Neural cell (in vitro differentiated cells): ENCODE results near the gene ZDHHC3. TPM values are rescaled to one million over a fixed set of nuclear protein-coding genes. Genes with fewer than 3 reads are reported as not detected.

Experiments used
- H2AFZ ChIP-seq: fragments of 200-600, 300-800 bp; sonication (generic), shearing (Covaris generic); 2 replicates; pipeline ENCODE4 v1.6.0; 2014; ENCODE audit warnings: low read depth, mild to moderate bottlenecking, antibody characterized with exemption, low read length, moderate library complexity
- H3F3A ChIP-seq: fragments of 200-600 bp; shearing (Covaris generic); 2 replicates; pipeline ENCODE4 v1.6.1; 2016; ENCODE audit warnings: mild to moderate bottlenecking, moderate library complexity, mixed read lengths, antibody characterized with exemption, low read length; ENCODE audit not compliant: insufficient read depth, poor library complexity, severe bottlenecking
- H3K27ac ChIP-seq: fragments of 200-600, 300-800 bp; sonication (generic), shearing (Covaris generic); 2 replicates; pipeline ENCODE4 v1.5.1; 2014; ENCODE audit warnings: mild to moderate bottlenecking, low read length, moderate library complexity
- H3K27me3 ChIP-seq: fragments of 300-800, 200-600 bp; sonication (generic), shearing (Covaris generic); 2 replicates; pipeline ENCODE4 v1.6.0; 2014; ENCODE audit warnings: mild to moderate bottlenecking, low read depth, low read length, moderate library complexity; ENCODE audit not compliant: insufficient read depth
- H3K36me3 ChIP-seq: fragments of 300-800, 200-600 bp; sonication (generic), shearing (Covaris generic); 2 replicates; pipeline ENCODE4 v1.5.1; 2014; ENCODE audit warnings: mild to moderate bottlenecking, antibody characterized with exemption, low read length, moderate library complexity; ENCODE audit not compliant: insufficient read depth
- H3K4me2 ChIP-seq: fragments of 300-800, 200-600 bp; sonication (generic), shearing (Covaris generic); 2 replicates; pipeline ENCODE4 v1.6.0; 2014; ENCODE audit warnings: mild to moderate bottlenecking, low read length
- H3K4me3 ChIP-seq: fragments of 300-800, 200-600 bp; sonication (generic), shearing (Covaris generic); 2 replicates; pipeline ENCODE4 v1.5.1; 2014; ENCODE audit warnings: mild to moderate bottlenecking, low read length, moderate library complexity
- H3K79me2 ChIP-seq: fragments of 200-600 bp; shearing (Covaris generic); replicated peaks from 2 replicates; pipeline ENCODE4 v1.6.0; 2014; ENCODE audit warnings: mild to moderate bottlenecking, low read length, moderate library complexity; ENCODE audit not compliant: insufficient read depth
- H3K9ac ChIP-seq: fragments of 300-800, 200-600 bp; sonication (generic), shearing (Covaris generic); 2 replicates; pipeline ENCODE4 v1.6.1; 2016; ENCODE audit warnings: mild to moderate bottlenecking, low read length, mixed read lengths
- H3K9me2 ChIP-seq: fragments of 200-600 bp; shearing (Covaris generic); 2 replicates; pipeline ENCODE4 v1.6.1; 2016; ENCODE audit warnings: mild to moderate bottlenecking, low read length, mixed read lengths; ENCODE audit not compliant: insufficient read depth
- H3K9me3 ChIP-seq: fragments of 200-600, 300-800 bp; sonication (generic), shearing (Covaris generic); 2 replicates; pipeline ENCODE4 v1.6.1; 2016; ENCODE audit warnings: mild to moderate bottlenecking, mixed run types, low read length, moderate library complexity, mixed read lengths
- H4K20me1 ChIP-seq: fragments of 200-600 bp; shearing (Covaris generic); 2 replicates; pipeline ENCODE4 v1.6.1; 2016; ENCODE audit warnings: mild to moderate bottlenecking, mixed run types; ENCODE audit not compliant: insufficient read depth
- EP300 ChIP-seq: fragments of 450-650 bp; conservative IDR thresholded peaks from 2 replicates; pipeline ENCODE4 v1.6.1; 2014; ENCODE audit warnings: antibody characterized with exemption, mild to moderate bottlenecking, moderate library complexity; ENCODE audit not compliant: poor library complexity, severe bottlenecking
- EZH2 ChIP-seq: fragments of 200-600, 300-800 bp; shearing (Covaris generic), sonication (generic); IDR thresholded peaks from 2 replicates; pipeline ENCODE4 v1.6.1; 2014; ENCODE audit warnings: antibody characterized with exemption, low read length, borderline replicate concordance, mild to moderate bottlenecking; ENCODE audit not compliant: insufficient read depth, poor library complexity, severe bottlenecking
- MXI1 ChIP-seq: fragments of 450-650 bp; conservative IDR thresholded peaks from 2 replicates; pipeline ENCODE4 v1.6.1; 2014; ENCODE audit warnings: antibody characterized with exemption, mild to moderate bottlenecking; ENCODE audit not compliant: poor library complexity, severe bottlenecking
- POLR2AphosphoS5 ChIP-seq: IDR thresholded peaks from 2 replicates; pipeline ENCODE4 v1.6.1; 2012
- RAD21 ChIP-seq: fragments of 450-650 bp; conservative IDR thresholded peaks from 2 replicates; pipeline ENCODE4 v1.6.1; 2014; ENCODE audit warnings: antibody characterized with exemption, mild to moderate bottlenecking, moderate library complexity
- SMC3 ChIP-seq: fragments of 450-650 bp; conservative IDR thresholded peaks from 2 replicates; pipeline ENCODE4 v1.6.1; 2014; ENCODE audit warnings: antibody characterized with exemption, mild to moderate bottlenecking, moderate library complexity; ENCODE audit not compliant: poor library complexity
- TAF1 ChIP-seq: IDR thresholded peaks from 2 replicates; pipeline ENCODE4 v1.6.1; 2012; ENCODE audit warnings: low read depth
- polyA plus RNA-seq: library from polyadenylated mRNA; depleted of rRNA; stranded (reverse); fragments of >200 nt; gene quantifications from 2 replicates; pipeline ENCODE4 v1.2.3, GENCODE V29; 2014
- TF ChIP-seq, protein P1 (sequence below): fragments of 450-650 bp; IDR thresholded peaks from 2 replicates; pipeline ENCODE4 v1.5.1; 2014; ENCODE audit warnings: antibody characterized with exemption, mild to moderate bottlenecking, moderate library complexity; ENCODE audit not compliant: poor library complexity, severe bottlenecking
- TF ChIP-seq, protein P2 (sequence below): IDR thresholded peaks from 2 replicates; pipeline ENCODE4 v1.6.1; 2012; ENCODE audit warnings: borderline replicate concordance

ZDHHC3 gene
- polyA plus RNA-seq, 1 donor from 2014 or later = 35.8 TPM

DNA sequence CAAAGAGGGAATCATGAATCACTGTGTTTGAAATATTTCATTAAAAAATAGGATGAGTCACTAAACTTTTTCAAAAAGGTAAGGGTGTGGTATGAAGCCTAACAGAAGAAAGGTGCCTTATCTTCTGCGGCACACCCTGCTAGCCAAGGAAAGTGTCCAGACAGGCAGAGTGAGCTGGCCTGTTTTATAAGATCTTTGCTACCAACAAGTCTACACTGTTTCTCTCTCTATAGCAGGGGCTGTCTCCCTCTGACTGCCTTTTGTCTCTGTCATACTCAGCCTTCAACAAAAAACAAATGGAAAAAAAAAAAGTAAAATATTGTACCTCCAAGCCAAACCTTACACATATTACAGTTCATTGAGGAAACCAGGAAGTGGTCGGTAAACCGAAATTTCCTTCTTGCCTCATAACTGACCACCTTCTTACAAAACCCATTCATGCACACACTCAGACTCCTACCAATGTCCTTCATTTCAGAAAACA lies 9.1 kb downstream of the ZDHHC3 start:
- Histone ChIP-seq H3K4me2 (no peak overlapping the region), H3K79me2 (peaks cover 19% of the 10 kb centered on the region), H3K9ac (no peak overlapping the region), H3K27ac (no peak overlapping the region), H3K9me3 (no peaks in the 10 kb centered on the region), H4K20me1 (no peaks in the 10 kb centered on the region), H3K9me2 (no peaks in the 10 kb centered on the region), H2AFZ (no peak overlapping the region), H3K4me3 (no peak overlapping the region), H3K27me3 (no peaks in the 10 kb centered on the region), H3F3A (no peaks in the 10 kb centered on the region), H3K36me3 (no peaks in the 10 kb centered on the region)
- TF ChIP-seq, protein P1, sequence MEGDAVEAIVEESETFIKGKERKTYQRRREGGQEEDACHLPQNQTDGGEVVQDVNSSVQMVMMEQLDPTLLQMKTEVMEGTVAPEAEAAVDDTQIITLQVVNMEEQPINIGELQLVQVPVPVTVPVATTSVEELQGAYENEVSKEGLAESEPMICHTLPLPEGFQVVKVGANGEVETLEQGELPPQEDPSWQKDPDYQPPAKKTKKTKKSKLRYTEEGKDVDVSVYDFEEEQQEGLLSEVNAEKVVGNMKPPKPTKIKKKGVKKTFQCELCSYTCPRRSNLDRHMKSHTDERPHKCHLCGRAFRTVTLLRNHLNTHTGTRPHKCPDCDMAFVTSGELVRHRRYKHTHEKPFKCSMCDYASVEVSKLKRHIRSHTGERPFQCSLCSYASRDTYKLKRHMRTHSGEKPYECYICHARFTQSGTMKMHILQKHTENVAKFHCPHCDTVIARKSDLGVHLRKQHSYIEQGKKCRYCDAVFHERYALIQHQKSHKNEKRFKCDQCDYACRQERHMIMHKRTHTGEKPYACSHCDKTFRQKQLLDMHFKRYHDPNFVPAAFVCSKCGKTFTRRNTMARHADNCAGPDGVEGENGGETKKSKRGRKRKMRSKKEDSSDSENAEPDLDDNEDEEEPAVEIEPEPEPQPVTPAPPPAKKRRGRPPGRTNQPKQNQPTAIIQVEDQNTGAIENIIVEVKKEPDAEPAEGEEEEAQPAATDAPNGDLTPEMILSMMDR = no peak
- TF ChIP-seq RAD21 = no peak
- TF ChIP-seq, protein P2, sequence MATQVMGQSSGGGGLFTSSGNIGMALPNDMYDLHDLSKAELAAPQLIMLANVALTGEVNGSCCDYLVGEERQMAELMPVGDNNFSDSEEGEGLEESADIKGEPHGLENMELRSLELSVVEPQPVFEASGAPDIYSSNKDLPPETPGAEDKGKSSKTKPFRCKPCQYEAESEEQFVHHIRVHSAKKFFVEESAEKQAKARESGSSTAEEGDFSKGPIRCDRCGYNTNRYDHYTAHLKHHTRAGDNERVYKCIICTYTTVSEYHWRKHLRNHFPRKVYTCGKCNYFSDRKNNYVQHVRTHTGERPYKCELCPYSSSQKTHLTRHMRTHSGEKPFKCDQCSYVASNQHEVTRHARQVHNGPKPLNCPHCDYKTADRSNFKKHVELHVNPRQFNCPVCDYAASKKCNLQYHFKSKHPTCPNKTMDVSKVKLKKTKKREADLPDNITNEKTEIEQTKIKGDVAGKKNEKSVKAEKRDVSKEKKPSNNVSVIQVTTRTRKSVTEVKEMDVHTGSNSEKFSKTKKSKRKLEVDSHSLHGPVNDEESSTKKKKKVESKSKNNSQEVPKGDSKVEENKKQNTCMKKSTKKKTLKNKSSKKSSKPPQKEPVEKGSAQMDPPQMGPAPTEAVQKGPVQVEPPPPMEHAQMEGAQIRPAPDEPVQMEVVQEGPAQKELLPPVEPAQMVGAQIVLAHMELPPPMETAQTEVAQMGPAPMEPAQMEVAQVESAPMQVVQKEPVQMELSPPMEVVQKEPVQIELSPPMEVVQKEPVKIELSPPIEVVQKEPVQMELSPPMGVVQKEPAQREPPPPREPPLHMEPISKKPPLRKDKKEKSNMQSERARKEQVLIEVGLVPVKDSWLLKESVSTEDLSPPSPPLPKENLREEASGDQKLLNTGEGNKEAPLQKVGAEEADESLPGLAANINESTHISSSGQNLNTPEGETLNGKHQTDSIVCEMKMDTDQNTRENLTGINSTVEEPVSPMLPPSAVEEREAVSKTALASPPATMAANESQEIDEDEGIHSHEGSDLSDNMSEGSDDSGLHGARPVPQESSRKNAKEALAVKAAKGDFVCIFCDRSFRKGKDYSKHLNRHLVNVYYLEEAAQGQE = no peak
- no peak for TF ChIP-seq EZH2
- TF ChIP-seq TAF1 = no peak
- no peak for TF ChIP-seq EP300
- no peak for TF ChIP-seq SMC3
- no peak for TF ChIP-seq POLR2AphosphoS5
- TF ChIP-seq MXI1 = no peak

DNA sequence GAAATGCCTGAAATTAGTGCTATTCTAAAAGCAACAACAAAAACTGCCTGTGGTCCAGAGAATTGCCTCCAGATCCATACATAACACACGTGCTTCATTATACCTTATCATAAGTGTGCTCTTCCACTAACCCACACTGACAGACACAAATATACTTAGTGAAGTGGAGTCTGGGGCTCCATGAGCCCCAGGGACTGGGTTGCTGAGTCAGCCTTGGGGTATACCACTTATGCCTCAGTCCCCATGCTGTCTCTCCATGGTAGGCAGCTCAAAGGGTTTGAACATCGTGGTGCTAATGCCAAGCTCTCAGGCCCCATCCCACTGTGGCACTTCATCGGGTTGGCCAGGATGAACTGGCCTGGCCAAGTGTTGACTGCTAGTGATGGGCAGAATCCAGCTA lies 10.8 kb downstream of the ZDHHC3 start:
- Histone ChIP-seq H3K36me3 (no peaks in the 10 kb centered on the region), H3K79me2 (peaks cover 19% of the 10 kb centered on the region), H3K27me3 (no peaks in the 10 kb centered on the region), H3K9ac (no peak overlapping the region), H4K20me1 (no peaks in the 10 kb centered on the region), H3K4me2 (no peak overlapping the region), H3K9me3 (no peaks in the 10 kb centered on the region), H3F3A (no peaks in the 10 kb centered on the region), H3K9me2 (no peaks in the 10 kb centered on the region), H3K27ac (no peak overlapping the region), H3K4me3 (no peak overlapping the region), H2AFZ (no peak overlapping the region)
- TF ChIP-seq RAD21 = no peak
- TF ChIP-seq, protein P1 = no peak
- no peak for TF ChIP-seq MXI1
- TF ChIP-seq POLR2AphosphoS5 = no peak
- TF ChIP-seq TAF1 = no peak
- TF ChIP-seq, protein P2 = no peak
- TF ChIP-seq EZH2 = no peak
- no peak for TF ChIP-seq SMC3
- TF ChIP-seq EP300 = no peak
